Smooth muscle cell (in vitro differentiated cells): ENCODE results near the gene SIPA1L3. TPM values are rescaled to one million over a fixed set of nuclear protein-coding genes. Genes with fewer than 3 reads are reported as not detected.

Source experiments
- DNase-seq: peaks from one replicate; lab custom pipeline; 2025; ENCODE audit not compliant: unreplicated experiment; lab: John Stamatoyannopoulos, UW
- H2AFZ ChIP-seq: fragments of 200-600 bp; sonication (generic); 2 replicates; pipeline ENCODE4 v1.6.0; 2016; ENCODE audit warnings: antibody characterized with exemption, low read depth, mild to moderate bottlenecking
- H3F3A ChIP-seq: fragments of 200-600 bp; sonication (generic); 2 replicates; pipeline ENCODE4 v1.6.0; 2017; ENCODE audit warnings: antibody characterized with exemption, low read depth
- H3K27ac ChIP-seq: fragments of 200-600 bp; sonication (generic); 2 replicates; pipeline ENCODE4 v1.5.1; 2016; ENCODE audit warnings: low read depth, mild to moderate bottlenecking
- H3K27me3 ChIP-seq: fragments of 200-600 bp; sonication (generic); 2 replicates; pipeline ENCODE4 v1.6.1; 2016; ENCODE audit warnings: low read depth, mild to moderate bottlenecking
- H3K36me3 ChIP-seq: fragments of 200-600 bp; sonication (generic); 2 replicates; pipeline ENCODE4 v1.5.1; 2016; ENCODE audit warnings: low read depth
- H3K4me1 ChIP-seq: fragments of 200-600 bp; sonication (generic); 2 replicates; pipeline ENCODE4 v1.5.1; 2016; ENCODE audit warnings: low read depth
- H3K4me2 ChIP-seq: fragments of 200-600 bp; sonication (generic); 2 replicates; pipeline ENCODE4 v1.6.0; 2016; ENCODE audit warnings: mild to moderate bottlenecking
- H3K4me3 ChIP-seq: fragments of 200-600 bp; sonication (generic); 2 replicates; pipeline ENCODE4 v1.5.1; 2016; ENCODE audit warnings: mild to moderate bottlenecking
- H3K79me2 ChIP-seq: fragments of 200-600 bp; sonication (generic); 2 replicates; pipeline ENCODE4 v1.6.0; 2016; ENCODE audit warnings: low read depth, mild to moderate bottlenecking
- H3K9ac ChIP-seq: fragments of 200-600 bp; sonication (generic); 2 replicates; pipeline ENCODE4 v1.6.0; 2016; ENCODE audit warnings: low read depth
- H3K9me3 ChIP-seq: fragments of 200-600 bp; sonication (generic); replicated peaks from 2 replicates; pipeline ENCODE4 v1.5.1; 2016; ENCODE audit warnings: low read depth
- H4K20me1 ChIP-seq: fragments of 200-600 bp; sonication (generic); 2 replicates; pipeline ENCODE4 v1.6.0; 2016; ENCODE audit warnings: low read depth
- CTCF ChIP-seq: fragments of 200-600 bp; sonication (generic); IDR thresholded peaks from 2 replicates; pipeline ENCODE4 v1.5.1; 2017; ENCODE audit warnings: borderline replicate concordance, mild to moderate bottlenecking, antibody characterized with exemption; ENCODE audit not compliant: insufficient read depth, poor library complexity, severe bottlenecking
- WGBS: methylation state at CpG from one replicate; pipeline ENCODE4 v1.1.7; 2016; ENCODE audit warnings: low lambda C conversion rate; 5-methylcytosine and 5-hydroxymethylcytosine counted together
- polyA plus RNA-seq: library from polyadenylated mRNA; unstranded; fragments of >200 nt; fragmentation: Nextera tagmentation; extraction: Ambion mirVana; gene quantifications from 2 replicates; pipeline ENCODE4 v1.2.1, GENCODE V29; 2016
- total RNA-seq: library from RNA; depleted of rRNA; stranded (reverse); fragments of >200 nt; gene quantifications from 2 replicates; pipeline ENCODE4 v1.2.3, GENCODE V29; 2014

Gene SIPA1L3
- total and polyA plus RNA-seq, 2 experiments from 2014 or later, result 6.5 to 7.6 TPM

GRCh38 chr19:38196948-38197656 lies 290.1 kb downstream of the SIPA1L3 start:
- Histone ChIP-seq H3K9me3 (no peaks in the 10 kb centered on the region), H3K4me1 (no peaks in the 10 kb centered on the region), H3K9ac (no peak overlapping the region), H3K27ac (no peak overlapping the region), H3K79me2 (no peaks in the 10 kb centered on the region), H3K27me3 (no peaks in the 10 kb centered on the region), H3K36me3 (no peaks in the 10 kb centered on the region), H3K4me2 (no peak overlapping the region), H3F3A (no peaks in the 10 kb centered on the region), H2AFZ (no peak overlapping the region), H3K4me3 (no peak overlapping the region), H4K20me1 (no peaks in the 10 kb centered on the region)
- no peak for DNase-seq
- no peak for TF ChIP-seq CTCF
- WGBS, result 94% methylated on average over 23 of the region's 23 CpGs

- H3K9ac ChIP-seq, result no peak overlapping the region
- no peaks in the 10 kb centered on the region for H3K4me1 ChIP-seq
- no peaks in the 10 kb centered on the region for H3F3A ChIP-seq
- H4K20me1 ChIP-seq, result no peaks in the 10 kb centered on the region
- no peak overlapping the region for H3K4me2 ChIP-seq
- H3K9me3 ChIP-seq, result no peaks in the 10 kb centered on the region
- no peaks in the 10 kb centered on the region for H3K79me2 ChIP-seq
- DNase-seq, result no peak
- WGBS, result 95% methylated on average over 25 of the region's 25 CpGs
- H3K27ac ChIP-seq, result no peak overlapping the region
- no peaks in the 10 kb centered on the region for H3K36me3 ChIP-seq
- no peak overlapping the region for H2AFZ ChIP-seq
- TF ChIP-seq CTCF, result no peak
- H3K27me3 ChIP-seq, result no peaks in the 10 kb centered on the region
- H3K4me3 ChIP-seq, result no peak overlapping the region
Observed at GRCh38 chr19:38197937-38198704, 291.1 kb downstream of the SIPA1L3 start.

- no peaks in the 10 kb centered on the region for H4K20me1 ChIP-seq
- WGBS, result 94% methylated on average over 11 of the region's 11 CpGs
- H3K9ac ChIP-seq, result no peak overlapping the region
- H3K4me1 ChIP-seq, result no peaks in the 10 kb centered on the region
- no peak for TF ChIP-seq CTCF
- H3K27me3 ChIP-seq, result no peaks in the 10 kb centered on the region
- no peaks in the 10 kb centered on the region for H3F3A ChIP-seq
- DNase-seq, result no peak
- no peaks in the 10 kb centered on the region for H3K36me3 ChIP-seq
- H3K27ac ChIP-seq, result no peak overlapping the region
- no peaks in the 10 kb centered on the region for H3K9me3 ChIP-seq
- no peak overlapping the region for H2AFZ ChIP-seq
- H3K79me2 ChIP-seq, result no peaks in the 10 kb centered on the region
- no peak overlapping the region for H3K4me2 ChIP-seq
- no peak overlapping the region for H3K4me3 ChIP-seq
Observed at GRCh38 chr19:38199340-38199739, 292.3 kb downstream of the SIPA1L3 start.

GRCh38 chr19:38201731-38202130 lies 294.7 kb downstream of the SIPA1L3 start:
- 98% methylated on average over 12 of the region's 15 CpGs for WGBS
- Histone ChIP-seq H2AFZ (no peak overlapping the region), H4K20me1 (no peaks in the 10 kb centered on the region), H3K9ac (no peak overlapping the region), H3K9me3 (no peaks in the 10 kb centered on the region), H3K4me1 (no peaks in the 10 kb centered on the region), H3K27me3 (no peaks in the 10 kb centered on the region), H3K36me3 (no peaks in the 10 kb centered on the region), H3K4me2 (no peak overlapping the region), H3F3A (no peaks in the 10 kb centered on the region), H3K27ac (no peak overlapping the region), H3K79me2 (no peaks in the 10 kb centered on the region), H3K4me3 (no peak overlapping the region)
- DNase-seq, result no peak
- TF ChIP-seq CTCF, result no peak
